ENCODE results near the gene HABP4. TPM values are rescaled to one million over a fixed set of nuclear protein-coding genes. Genes with fewer than 3 reads are reported as not detected.

HABP4 gene
- total and polyA plus RNA-seq, 2 experiments from 2014 or later = 41.0 to 69.6 TPM

- no peak for TF ChIP-seq CTCF (IDR thresholded peaks at IDR 0.05; ENCODE audit: low read depth, low read length)
- no peak for DNase-seq (ENCODE audit: low read depth in 1 of 2, low spot score in 1 of 2)
- H3K4me1 ChIP-seq (ENCODE audit: low read depth) = peaks cover 23% of the 10 kb centered on the region
- peaks cover 21% of the 10 kb centered on the region for H3K36me3 ChIP-seq
- no peaks in the 10 kb centered on the region for H3K27me3 ChIP-seq
- H3K9me3 ChIP-seq (ENCODE audit: low read depth) = no peaks in the 10 kb centered on the region
- H3K27ac ChIP-seq = no peak overlapping the region
- no peak overlapping the region for H3K4me3 ChIP-seq
Observed at GRCh38 chr9:96484521-96484931, 34.6 kb downstream of the HABP4 start.

DNA sequence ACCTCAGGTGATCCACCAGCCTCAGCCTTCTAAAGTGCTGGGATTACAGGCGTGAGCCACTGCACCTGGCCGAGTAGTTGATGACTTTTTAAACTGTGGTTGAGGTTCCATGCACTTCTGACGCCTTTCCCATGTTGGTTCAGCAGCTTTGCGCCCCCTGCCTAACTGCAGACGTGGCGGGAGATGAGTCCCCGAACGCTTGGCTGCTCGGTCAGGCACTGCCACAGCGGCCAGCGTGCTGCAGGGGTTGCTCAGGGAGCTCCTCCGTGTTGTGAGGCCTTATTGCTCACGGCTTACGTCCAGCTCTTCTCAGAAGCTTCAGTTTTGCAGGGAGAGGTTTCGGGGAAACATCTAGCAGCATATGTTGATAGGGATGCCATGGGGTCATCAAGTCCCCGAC lies 35.3 kb downstream of the HABP4 start:
- no peaks in the 10 kb centered on the region for H3K9me3 ChIP-seq (ENCODE audit: low read depth)
- no peak for DNase-seq (ENCODE audit: low read depth in 1 of 2, low spot score in 1 of 2)
- TF ChIP-seq CTCF (IDR thresholded peaks at IDR 0.05; ENCODE audit: low read depth, low read length) = no peak
- peak overlapping the region; percentile 92 for H3K27ac ChIP-seq
- H3K27me3 ChIP-seq = no peaks in the 10 kb centered on the region
- peaks cover 26% of the 10 kb centered on the region for H3K36me3 ChIP-seq
- no peak overlapping the region for H3K4me3 ChIP-seq
- H3K4me1 ChIP-seq (ENCODE audit: low read depth) = peaks cover 23% of the 10 kb centered on the region

GRCh38 chr9:96486386-96487028 lies 36.5 kb downstream of the HABP4 start:
- Histone ChIP-seq H3K27me3 (no peaks in the 10 kb centered on the region), H3K27ac (peak overlapping the region; percentile 92), H3K36me3 (peaks cover 28% of the 10 kb centered on the region), H3K9me3 (ENCODE audit: low read depth) (no peaks in the 10 kb centered on the region), H3K4me3 (no peak overlapping the region), H3K4me1 (ENCODE audit: low read depth) (peaks cover 35% of the 10 kb centered on the region)
- TF ChIP-seq CTCF (IDR thresholded peaks at IDR 0.05; ENCODE audit: low read depth, low read length) = no peak
- DNase-seq (ENCODE audit: low read depth in 1 of 2, low spot score in 1 of 2) = peak; percentile 66 to 76

GRCh38 chr9:96487029-96487396 lies 37.0 kb downstream of the HABP4 start:
- H3K27me3 ChIP-seq = no peaks in the 10 kb centered on the region
- no peak for TF ChIP-seq CTCF (IDR thresholded peaks at IDR 0.05; ENCODE audit: low read depth, low read length)
- peaks cover 40% of the 10 kb centered on the region for H3K4me1 ChIP-seq (ENCODE audit: low read depth)
- H3K9me3 ChIP-seq (ENCODE audit: low read depth) = no peaks in the 10 kb centered on the region
- DNase-seq (ENCODE audit: low read depth in 1 of 2, low spot score in 1 of 2) = no peak
- peaks cover 28% of the 10 kb centered on the region for H3K36me3 ChIP-seq
- no peak overlapping the region for H3K4me3 ChIP-seq
- H3K27ac ChIP-seq = peak overlapping the region; percentile 92

DNA sequence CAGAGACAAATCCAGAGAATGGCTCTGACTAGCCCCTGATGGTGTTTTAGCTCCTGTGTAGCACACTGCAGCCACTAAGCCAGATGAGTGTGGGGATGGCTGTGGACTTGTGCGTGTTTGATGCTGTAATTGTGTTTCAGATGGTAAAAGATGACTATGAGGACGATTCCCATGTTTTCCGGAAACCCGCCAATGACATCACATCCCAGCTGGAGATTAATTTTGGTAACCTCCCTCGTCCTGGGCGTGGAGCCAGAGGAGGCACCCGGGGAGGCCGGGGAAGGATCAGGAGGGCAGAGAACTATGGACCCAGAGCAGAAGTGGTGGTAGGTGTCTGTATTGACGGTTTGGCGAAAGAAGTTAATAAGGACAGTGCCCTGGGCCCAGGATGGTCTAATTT lies 38.0 kb downstream of the HABP4 start:
- Histone ChIP-seq H3K4me1 (ENCODE audit: low read depth) (peaks cover 49% of the 10 kb centered on the region), H3K27me3 (no peaks in the 10 kb centered on the region), H3K9me3 (ENCODE audit: low read depth) (no peaks in the 10 kb centered on the region), H3K4me3 (no peak overlapping the region), H3K36me3 (peaks cover 28% of the 10 kb centered on the region), H3K27ac (peak overlapping the region; percentile 92)
- TF ChIP-seq CTCF (IDR thresholded peaks at IDR 0.05; ENCODE audit: low read depth, low read length) = no peak
- DNase-seq (ENCODE audit: low read depth in 1 of 2, low spot score in 1 of 2) = peak in 1 of 2 donors; percentile 53
